Mucosa of gallbladder (tissue), 1 donor: ENCODE data around the gene ALOXE3. TPM values are rescaled to one million over a fixed set of nuclear protein-coding genes. Genes with fewer than 3 reads are reported as not detected.
A peak's percentile ranks its signal among the peaks of the same experiment; 100 is the strongest.

ENCODE experiments used
- DNase-seq: peaks from one replicate; pipeline ENCODE4 v3.0.0-alpha.2; 2020; ENCODE audit warnings: low spot score
- total RNA-seq: library from RNA; stranded (reverse); gene quantifications from one replicate; pipeline ENCODE4 v1.2.1, GENCODE V29; 2021
- donor health status: DM: no; HTN: no; CAD: no.

Gene ALOXE3
- total RNA-seq, 1 donor from 2014 or later: not detected

GRCh38 chr17:8142158-8142886 is 24.0 kb upstream of the ALOXE3 start:
- no peak for DNase-seq

GRCh38 chr17:8141741-8142140 is 23.4 kb upstream of the ALOXE3 start:
- DNase-seq: no peak

- no peak for DNase-seq
Measured at GRCh38 chr17:8141045-8141444, 22.7 kb upstream of the ALOXE3 start.

- peak; percentile 16 for DNase-seq
Measured at GRCh38 chr17:8140065-8141029, 22.0 kb upstream of the ALOXE3 start.

- peak; percentile 97 for DNase-seq
Measured at GRCh38 chr17:8138672-8139371, 20.5 kb upstream of the ALOXE3 start.

- DNase-seq: no peak
Measured at GRCh38 chr17:8138374-8138671, 20.0 kb upstream of the ALOXE3 start.

- no peak for DNase-seq
Measured at GRCh38 chr17:8137645-8138373, 19.5 kb upstream of the ALOXE3 start.

GRCh38 chr17:8133941-8134340 is 15.6 kb upstream of the ALOXE3 start:
- DNase-seq: no peak

- no peak for DNase-seq
Measured at GRCh38 chr17:8133399-8133798, 15.1 kb upstream of the ALOXE3 start.

- DNase-seq: no peak
Measured at GRCh38 chr17:8131844-8132441, 13.6 kb upstream of the ALOXE3 start.

GRCh38 chr17:8128125-8128784 is 9.9 kb upstream of the ALOXE3 start:
- DNase-seq: no peak

- no peak for DNase-seq
Measured at GRCh38 chr17:8126491-8127066, 8.3 kb upstream of the ALOXE3 start.

- DNase-seq: no peak
Measured at GRCh38 chr17:8125947-8126490, 7.7 kb upstream of the ALOXE3 start.

GRCh38 chr17:8125154-8125946 is 7.0 kb upstream of the ALOXE3 start:
- peak; percentile 89 for DNase-seq

- DNase-seq: no peak
Measured at GRCh38 chr17:8124350-8125153, 6.2 kb upstream of the ALOXE3 start.

- DNase-seq: no peak
Measured at GRCh38 chr17:8123695-8124349, 5.5 kb upstream of the ALOXE3 start, which contains the start of gene HES7. Gene HES7 (minus strand): TSS chr17:8124106. CDS start chr17:8124084, 22 bp downstream.

- DNase-seq: no peak
Measured at GRCh38 chr17:8122924-8123694, 4.8 kb upstream of the ALOXE3 start.
